ENCODE measurements around the gene TAOK3. TPM values are rescaled to one million over a fixed set of nuclear protein-coding genes. Genes with fewer than 3 reads are reported as not detected.

Gene TAOK3
- total and polyA plus RNA-seq, 2 donors (not counting 3 experiments of a cell fraction or from before 2014, with no cell fraction given): 11.3 to 23.1 TPM

DNA sequence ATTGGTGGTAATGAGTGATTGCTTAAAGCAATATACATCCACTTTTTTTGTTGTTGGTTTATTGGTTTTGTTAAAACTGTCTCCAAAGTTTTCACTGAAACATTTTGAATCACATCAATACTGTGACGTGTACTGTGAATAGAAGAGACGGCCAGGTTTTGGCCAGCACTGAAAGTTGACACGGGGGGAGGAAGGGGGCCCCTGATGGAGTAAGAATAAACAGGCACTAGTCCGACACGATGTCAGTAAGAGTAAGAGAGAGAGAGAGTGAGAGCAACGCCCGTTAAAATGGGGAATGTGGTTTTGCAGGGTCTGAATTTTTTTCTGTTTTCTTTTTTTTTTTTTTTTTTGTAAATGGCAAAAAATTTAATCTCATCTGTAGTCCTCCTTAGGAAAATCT lies 222.1 kb downstream of the TAOK3 start:
- Histone ChIP-seq H4K20me1 (replicated peaks; ENCODE audit: control insufficient read depth, extremely low read depth, insufficient read depth, low read length) (no peaks in the 10 kb centered on the region), H3K27ac (ENCODE audit: insufficient read depth, low read depth, low read length) (no peak overlapping the region), H3K4me3 (replicated peaks in 1 of 3; ENCODE audit: insufficient read depth in 1 of 3, low read depth in 1 of 3, low read length in 3 of 3) (no peak overlapping the region), H3K9me3 (replicated peaks; ENCODE audit: control insufficient read depth, insufficient read depth, low read length) (no peaks in the 10 kb centered on the region), H3K4me1 (ENCODE audit: control insufficient read depth, extremely low read depth, insufficient read depth, low read length) (no peaks in the 10 kb centered on the region), H3K79me2 (ENCODE audit: control insufficient read depth, insufficient read depth, low read length) (no peaks in the 10 kb centered on the region), H3K4me2 (ENCODE audit: insufficient read depth, low read length) (no peak overlapping the region), H3K9me1 (replicated peaks; ENCODE audit: control insufficient read depth, extremely low read depth, insufficient read depth, low read length) (no peaks in the 10 kb centered on the region), H2AFZ (ENCODE audit: low read depth, low read length) (no peak overlapping the region), H3K27me3 (ENCODE audit: control insufficient read depth in 2 of 2, insufficient read depth in 2 of 2, low read length in 2 of 2) (no peaks in the 10 kb centered on the region), H3K9ac (replicated peaks; ENCODE audit: extremely low read depth, insufficient read depth, low read length) (no peak overlapping the region), H3K36me3 (ENCODE audit: control insufficient read depth in 2 of 2, extremely low read depth in 1 of 2, insufficient read depth in 2 of 2, low read length in 2 of 2) (peaks cover 3 to 10% of the 10 kb centered on the region in 2 experiments)
- no TSS peak for BruUV-seq (replicated peaks)
- POLR2A ChIA-PET: no interaction called here
- DNase-seq (ENCODE audit: low read depth, low spot score) (no peak), FAIRE-seq (no peak)
- intact Hi-C loops (cut with micrococcal nuclease): no loop called here
- dilution Hi-C loops (cut with MboI; ENCODE audit: extremely low pct_ligation_motif_present, low sequenced_read_pairs): no loop called here
- CTCF ChIA-PET: interaction anchor here (1.1 kb wide), 1 partner anchor 30 kb away, joined by 3 read pairs; no protein-coding TSS in a partner anchor
- TF ChIP-seq MYC (IDR thresholded peaks at IDR 0.05; ENCODE audit: low read depth, low read length) (no peak), JUN (IDR thresholded peaks at IDR 0.05; ENCODE audit: borderline replicate concordance, insufficient read depth, insufficient read length, low read depth) (no peak), FOS (IDR thresholded peaks at IDR 0.05; ENCODE audit: borderline replicate concordance, insufficient read depth, low read length) (no peak), EZH2 (IDR thresholded peaks at IDR 0.05; ENCODE audit: borderline replicate concordance, low read depth, low read length, severe bottlenecking) (no peak)

GRCh38 chr12:118148287-118148686 lies 224.4 kb downstream of the TAOK3 start:
- Histone ChIP-seq H3K4me2 (ENCODE audit: insufficient read depth, low read length) (no peak overlapping the region), H3K9ac (replicated peaks; ENCODE audit: extremely low read depth, insufficient read depth, low read length) (no peak overlapping the region), H3K79me2 (ENCODE audit: control insufficient read depth, insufficient read depth, low read length) (no peaks in the 10 kb centered on the region), H2AFZ (ENCODE audit: low read depth, low read length) (no peak overlapping the region), H3K4me3 (replicated peaks in 1 of 3; ENCODE audit: insufficient read depth in 1 of 3, low read depth in 1 of 3, low read length in 3 of 3) (no peak overlapping the region), H4K20me1 (replicated peaks; ENCODE audit: control insufficient read depth, extremely low read depth, insufficient read depth, low read length) (no peaks in the 10 kb centered on the region), H3K27me3 (ENCODE audit: control insufficient read depth in 2 of 2, insufficient read depth in 2 of 2, low read length in 2 of 2) (no peaks in the 10 kb centered on the region), H3K9me1 (replicated peaks; ENCODE audit: control insufficient read depth, extremely low read depth, insufficient read depth, low read length) (no peaks in the 10 kb centered on the region), H3K4me1 (ENCODE audit: control insufficient read depth, extremely low read depth, insufficient read depth, low read length) (no peaks in the 10 kb centered on the region), H3K9me3 (replicated peaks; ENCODE audit: control insufficient read depth, insufficient read depth, low read length) (no peaks in the 10 kb centered on the region), H3K36me3 (ENCODE audit: control insufficient read depth in 2 of 2, extremely low read depth in 1 of 2, insufficient read depth in 2 of 2, low read length in 2 of 2) (peaks cover 6 to 18% of the 10 kb centered on the region in 2 experiments), H3K27ac (ENCODE audit: insufficient read depth, low read depth, low read length) (no peak overlapping the region)
- dilution Hi-C loops (cut with MboI; ENCODE audit: extremely low pct_ligation_motif_present, low sequenced_read_pairs): no loop called here
- FAIRE-seq (no peak), DNase-seq (ENCODE audit: low read depth, low spot score) (no peak)
- no TSS peak for BruUV-seq (replicated peaks)
- intact Hi-C loops (cut with micrococcal nuclease): no loop called here
- TF ChIP-seq FOS (IDR thresholded peaks at IDR 0.05; ENCODE audit: borderline replicate concordance, insufficient read depth, low read length): no peak
- CTCF ChIA-PET: interaction anchor here (1.8 kb wide), 1 partner anchor 27 kb away, joined by 6 read pairs; no protein-coding TSS in a partner anchor
- POLR2A ChIA-PET: no interaction called here

All from endothelial cell of umbilical vein (primary cell).